Liver (tissue), 3 donors: ENCODE results near the gene ATP2A3.

Experiments
- CTCF ChIP-seq: fragments of 150-350 bp; IDR thresholded peaks from 2 replicates; pipeline ENCODE4 v1.5.1; 2017; ENCODE audit warnings: improper control_type of control experiment, low read depth, low read length; ENCODE audit not compliant: missing input control
- EGR1 ChIP-seq, 2 donors: IDR thresholded peaks; 2 replicates each; pipeline ENCODE4 v1.6.1; 2016 to 2018; ENCODE audit warnings: antibody characterized with exemption in 2 of 2, low read depth in 2 of 2
- GABPA ChIP-seq, 2 donors: IDR thresholded peaks in 1 of 2; conservative IDR thresholded peaks in 1 of 2; 2 replicates each; pipeline ENCODE4 v1.6.1; 2016; ENCODE audit warnings: antibody characterized with exemption in 2 of 2, mild to moderate bottlenecking in 1 of 2, moderate library complexity in 1 of 2
- HNF4G ChIP-seq: IDR thresholded peaks from 2 replicates; pipeline ENCODE4 v1.6.1; 2016; ENCODE audit warnings: antibody characterized with exemption
- JUND ChIP-seq, 2 donors: IDR thresholded peaks; 2 replicates each; pipeline ENCODE4 v1.6.1; 2016; ENCODE audit warnings: antibody characterized with exemption in 2 of 2
- MAX ChIP-seq: IDR thresholded peaks from 2 replicates; pipeline ENCODE4 v1.6.1; 2016; ENCODE audit warnings: antibody characterized with exemption
- RAD21 ChIP-seq, 2 donors: IDR thresholded peaks; 2 replicates each; pipeline ENCODE4 v1.6.1; 2016; ENCODE audit warnings: antibody characterized with exemption in 2 of 2, mild to moderate bottlenecking in 2 of 2
- RXRA ChIP-seq, 2 donors: IDR thresholded peaks; 2 replicates each; pipeline ENCODE4 v1.6.1; 2017 to 2018; ENCODE audit warnings: antibody characterized with exemption in 2 of 2, mild to moderate bottlenecking in 1 of 2
- TAF1 ChIP-seq: conservative IDR thresholded peaks from 2 replicates; pipeline ENCODE4 v1.6.1; 2016; ENCODE audit warnings: antibody characterized with exemption, mild to moderate bottlenecking
- YY1 ChIP-seq: IDR thresholded peaks from 2 replicates; pipeline ENCODE4 v1.6.1; 2016; ENCODE audit warnings: antibody characterized with exemption, mild to moderate bottlenecking
- ZBTB33 ChIP-seq: IDR thresholded peaks from 2 replicates; pipeline ENCODE4 v1.6.1; 2016; ENCODE audit warnings: antibody characterized with exemption
- TF ChIP-seq, protein P1 (sequence below): IDR thresholded peaks from 2 replicates; pipeline ENCODE4 v1.6.1; 2016; ENCODE audit warnings: antibody characterized with exemption, mild to moderate bottlenecking
- TF ChIP-seq, protein P2 (sequence below): IDR thresholded peaks from 2 replicates; pipeline ENCODE4 v1.6.1; 2016; ENCODE audit warnings: antibody characterized with exemption
- donor health status: healthy.
- donor health status: healthy.

DNA sequence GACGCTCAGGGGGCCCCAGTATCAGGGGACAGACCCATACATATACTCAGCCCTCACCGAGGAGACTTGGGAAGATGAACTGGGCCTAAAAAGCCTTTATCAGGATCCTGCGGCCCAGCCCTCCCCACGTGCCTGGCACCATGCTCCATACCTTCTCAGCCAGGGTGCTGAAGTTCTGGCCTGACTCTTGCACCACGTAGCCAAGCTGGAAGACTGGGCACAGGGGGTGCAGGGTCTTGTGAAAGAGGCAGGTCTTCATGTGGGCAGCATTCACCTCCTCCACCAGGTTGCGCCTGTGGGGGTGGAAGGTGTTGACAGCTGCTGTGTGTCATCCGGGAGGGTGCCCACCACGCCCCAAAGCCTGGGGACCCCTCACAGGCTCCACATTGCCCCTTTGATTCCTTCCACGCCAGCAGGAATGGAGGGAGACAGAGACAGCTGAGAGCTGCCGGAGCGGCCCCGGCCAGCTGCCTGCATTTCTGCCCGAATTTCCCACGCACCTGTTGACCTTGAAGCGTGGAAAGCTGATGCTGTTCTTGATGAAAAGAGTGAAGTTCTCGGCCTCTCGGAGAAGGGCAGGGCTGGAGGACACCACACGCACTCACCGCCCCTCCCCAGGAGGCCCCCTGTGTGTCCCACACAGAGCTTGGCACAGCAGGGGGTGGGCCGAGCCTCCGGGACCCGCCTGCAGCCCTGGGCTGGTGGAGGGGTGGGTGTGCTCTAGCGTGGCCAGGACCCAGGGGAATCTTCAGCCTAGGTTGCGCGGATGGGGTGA, 61.0 kb downstream of the ATP2A3 start:
- TF ChIP-seq RXRA (IDR thresholded peaks at IDR 0.05) (no peak), CTCF (no peak), TAF1 (no peak), YY1 (no peak), MAX (no peak), ZBTB33 (no peak), RAD21 (IDR thresholded peaks at IDR 0.05) (no peak), JUND (IDR thresholded peaks at IDR 0.05) (no peak), HNF4G (no peak), GABPA (IDR thresholded peaks at IDR 0.05 in 1 of 2, conservative IDR thresholded peaks at IDR 0.05 in 1 of 2) (no peak), EGR1 (IDR thresholded peaks at IDR 0.05; ENCODE audit: low read depth in 2 of 2) (no peak)
- TF ChIP-seq, protein P1, sequence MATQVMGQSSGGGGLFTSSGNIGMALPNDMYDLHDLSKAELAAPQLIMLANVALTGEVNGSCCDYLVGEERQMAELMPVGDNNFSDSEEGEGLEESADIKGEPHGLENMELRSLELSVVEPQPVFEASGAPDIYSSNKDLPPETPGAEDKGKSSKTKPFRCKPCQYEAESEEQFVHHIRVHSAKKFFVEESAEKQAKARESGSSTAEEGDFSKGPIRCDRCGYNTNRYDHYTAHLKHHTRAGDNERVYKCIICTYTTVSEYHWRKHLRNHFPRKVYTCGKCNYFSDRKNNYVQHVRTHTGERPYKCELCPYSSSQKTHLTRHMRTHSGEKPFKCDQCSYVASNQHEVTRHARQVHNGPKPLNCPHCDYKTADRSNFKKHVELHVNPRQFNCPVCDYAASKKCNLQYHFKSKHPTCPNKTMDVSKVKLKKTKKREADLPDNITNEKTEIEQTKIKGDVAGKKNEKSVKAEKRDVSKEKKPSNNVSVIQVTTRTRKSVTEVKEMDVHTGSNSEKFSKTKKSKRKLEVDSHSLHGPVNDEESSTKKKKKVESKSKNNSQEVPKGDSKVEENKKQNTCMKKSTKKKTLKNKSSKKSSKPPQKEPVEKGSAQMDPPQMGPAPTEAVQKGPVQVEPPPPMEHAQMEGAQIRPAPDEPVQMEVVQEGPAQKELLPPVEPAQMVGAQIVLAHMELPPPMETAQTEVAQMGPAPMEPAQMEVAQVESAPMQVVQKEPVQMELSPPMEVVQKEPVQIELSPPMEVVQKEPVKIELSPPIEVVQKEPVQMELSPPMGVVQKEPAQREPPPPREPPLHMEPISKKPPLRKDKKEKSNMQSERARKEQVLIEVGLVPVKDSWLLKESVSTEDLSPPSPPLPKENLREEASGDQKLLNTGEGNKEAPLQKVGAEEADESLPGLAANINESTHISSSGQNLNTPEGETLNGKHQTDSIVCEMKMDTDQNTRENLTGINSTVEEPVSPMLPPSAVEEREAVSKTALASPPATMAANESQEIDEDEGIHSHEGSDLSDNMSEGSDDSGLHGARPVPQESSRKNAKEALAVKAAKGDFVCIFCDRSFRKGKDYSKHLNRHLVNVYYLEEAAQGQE: no peak
- TF ChIP-seq, protein P2, sequence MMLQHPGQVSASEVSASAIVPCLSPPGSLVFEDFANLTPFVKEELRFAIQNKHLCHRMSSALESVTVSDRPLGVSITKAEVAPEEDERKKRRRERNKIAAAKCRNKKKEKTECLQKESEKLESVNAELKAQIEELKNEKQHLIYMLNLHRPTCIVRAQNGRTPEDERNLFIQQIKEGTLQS: no peak
